Parathyroid adenoma (tissue), 2 donors: ENCODE measurements around the gene HAUS7.

Experiments used
- H2AFZ ChIP-seq: fragments of 300-600 bp; sonication (generic); one replicate; pipeline ENCODE4 v1.7.0; 2017; ENCODE audit warnings: antibody characterized with exemption, mild to moderate bottlenecking
- H3K27ac ChIP-seq: fragments of 300-600 bp; sonication (generic); one replicate; pipeline ENCODE4 v1.7.0; 2017
- H3K27me3 ChIP-seq: fragments of 300-600 bp; sonication (generic); one replicate; pipeline ENCODE4 v1.7.0; 2017; ENCODE audit warnings: low read length; ENCODE audit not compliant: control insufficient read depth, insufficient read depth
- H3K36me3 ChIP-seq: fragments of 300-600 bp; sonication (generic); one replicate; pipeline ENCODE4 v1.7.0; 2017; ENCODE audit warnings: low read length; ENCODE audit not compliant: control insufficient read depth, insufficient read depth
- H3K4me1 ChIP-seq: fragments of 300-600 bp; sonication (generic); one replicate; pipeline ENCODE4 v1.7.0; 2017; ENCODE audit warnings: control low read depth
- H3K4me2 ChIP-seq: fragments of 300-600 bp; sonication (generic); one replicate; pipeline ENCODE4 v1.7.0; 2017; ENCODE audit warnings: low read length
- H3K4me3 ChIP-seq: fragments of 300-600 bp; sonication (generic); one replicate; pipeline ENCODE4 v1.7.0; 2017; ENCODE audit warnings: low read depth, low read length
- H3K79me2 ChIP-seq: fragments of 300-600 bp; sonication (generic); one replicate; pipeline ENCODE4 v1.7.0; 2017; ENCODE audit warnings: control low read depth
- H3K9ac ChIP-seq: fragments of 300-600 bp; sonication (generic); one replicate; pipeline ENCODE4 v1.7.0; 2017; ENCODE audit warnings: mild to moderate bottlenecking
- H3K9me3 ChIP-seq: fragments of 300-600 bp; sonication (generic); one replicate; pipeline ENCODE4 v1.7.0; 2017; ENCODE audit warnings: low read length; ENCODE audit not compliant: control insufficient read depth
- TF ChIP-seq, protein P1 (sequence below): fragments of 300-600 bp; sonication (generic); IDR thresholded peaks from one replicate; pipeline ENCODE4 v1.7.0; 2017; ENCODE audit warnings: antibody characterized with exemption, mild to moderate bottlenecking
- donor health status: primary hyperparathyroidism.

HAUS7 gene

DNA sequence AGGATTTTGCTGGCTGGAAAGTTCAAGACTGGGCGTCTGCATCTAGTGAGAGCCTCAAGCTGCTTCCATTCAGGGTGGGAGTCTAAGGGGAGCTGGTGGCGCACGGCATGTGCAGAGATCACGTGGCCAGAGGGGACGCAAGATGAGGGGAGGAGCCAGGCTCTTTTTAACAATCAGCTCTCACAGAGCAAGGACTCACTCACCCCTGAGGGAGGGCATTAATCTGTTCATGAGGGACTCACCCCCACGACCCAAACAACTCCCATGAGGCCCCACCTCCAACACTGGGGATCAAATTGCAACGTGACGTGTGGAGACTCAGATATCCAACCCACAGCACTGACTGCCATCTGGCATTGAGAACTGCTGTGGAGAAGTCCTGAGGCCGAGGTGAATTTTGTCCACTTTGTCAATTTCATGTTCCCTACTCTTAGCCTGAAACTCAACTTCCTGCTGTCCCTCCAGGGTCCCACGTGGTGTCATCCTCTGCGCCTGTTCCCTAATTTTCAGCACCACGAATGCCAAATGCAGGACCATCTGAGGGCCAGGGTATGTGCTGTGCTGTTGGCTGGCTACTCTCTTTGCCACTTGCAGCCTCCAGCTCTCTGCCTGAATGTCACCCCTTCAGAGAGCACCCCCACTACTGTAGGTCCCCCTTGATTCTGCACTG, 53.5 kb downstream of the HAUS7 start:
- Histone ChIP-seq H3K9ac (no peak overlapping the region), H3K79me2 (peaks cover 2% of the 10 kb centered on the region), H3K4me2 (no peak overlapping the region), H3K27me3 (no peaks in the 10 kb centered on the region), H3K9me3 (no peaks in the 10 kb centered on the region), H3K27ac (peak overlapping the region; percentile 36), H2AFZ (peak overlapping the region; percentile 28), H3K4me1 (peaks cover 4% of the 10 kb centered on the region), H3K4me3 (no peak overlapping the region), H3K36me3 (no peaks in the 10 kb centered on the region)
- TF ChIP-seq, protein P1, sequence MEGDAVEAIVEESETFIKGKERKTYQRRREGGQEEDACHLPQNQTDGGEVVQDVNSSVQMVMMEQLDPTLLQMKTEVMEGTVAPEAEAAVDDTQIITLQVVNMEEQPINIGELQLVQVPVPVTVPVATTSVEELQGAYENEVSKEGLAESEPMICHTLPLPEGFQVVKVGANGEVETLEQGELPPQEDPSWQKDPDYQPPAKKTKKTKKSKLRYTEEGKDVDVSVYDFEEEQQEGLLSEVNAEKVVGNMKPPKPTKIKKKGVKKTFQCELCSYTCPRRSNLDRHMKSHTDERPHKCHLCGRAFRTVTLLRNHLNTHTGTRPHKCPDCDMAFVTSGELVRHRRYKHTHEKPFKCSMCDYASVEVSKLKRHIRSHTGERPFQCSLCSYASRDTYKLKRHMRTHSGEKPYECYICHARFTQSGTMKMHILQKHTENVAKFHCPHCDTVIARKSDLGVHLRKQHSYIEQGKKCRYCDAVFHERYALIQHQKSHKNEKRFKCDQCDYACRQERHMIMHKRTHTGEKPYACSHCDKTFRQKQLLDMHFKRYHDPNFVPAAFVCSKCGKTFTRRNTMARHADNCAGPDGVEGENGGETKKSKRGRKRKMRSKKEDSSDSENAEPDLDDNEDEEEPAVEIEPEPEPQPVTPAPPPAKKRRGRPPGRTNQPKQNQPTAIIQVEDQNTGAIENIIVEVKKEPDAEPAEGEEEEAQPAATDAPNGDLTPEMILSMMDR: no peak

DNA sequence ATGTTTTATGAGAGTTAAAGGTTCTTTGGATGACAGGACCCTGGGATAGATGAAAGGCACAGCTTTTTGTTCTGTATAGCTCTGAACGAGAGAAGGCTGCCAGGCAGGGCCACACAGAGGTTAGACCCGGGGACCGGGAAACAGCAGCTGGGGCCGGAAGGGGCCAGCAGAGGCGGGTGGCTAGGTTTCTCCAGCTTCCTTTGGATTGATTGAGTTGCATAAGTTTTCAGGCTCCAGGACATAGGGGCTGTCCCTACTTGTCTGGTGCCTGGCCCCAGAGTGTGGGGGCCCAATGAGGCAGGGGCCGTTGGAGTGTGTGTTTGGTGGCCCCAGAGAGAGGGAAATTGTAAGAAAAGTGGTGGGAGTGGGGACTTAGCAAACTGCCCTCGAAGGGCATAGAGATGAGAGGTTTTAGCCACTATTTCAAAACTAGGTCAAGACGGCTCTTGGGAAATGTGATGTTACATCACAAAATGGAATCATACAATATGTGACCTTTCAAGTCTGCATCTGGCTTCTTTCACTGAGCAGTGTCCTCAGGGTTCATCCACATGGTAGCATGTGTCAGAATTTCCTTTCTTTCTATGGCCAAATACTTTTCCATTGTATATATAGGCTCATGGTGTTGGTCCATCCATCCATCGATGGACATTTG, 55.4 kb downstream of the HAUS7 start:
- H2AFZ ChIP-seq: no peak overlapping the region
- no peak overlapping the region for H3K4me3 ChIP-seq
- H3K4me2 ChIP-seq: no peak overlapping the region
- H3K79me2 ChIP-seq: peaks cover 2% of the 10 kb centered on the region
- TF ChIP-seq, protein P1: no peak
- H3K9ac ChIP-seq: no peak overlapping the region
- H3K36me3 ChIP-seq: no peaks in the 10 kb centered on the region
- peaks cover 4% of the 10 kb centered on the region for H3K4me1 ChIP-seq
- H3K9me3 ChIP-seq: no peaks in the 10 kb centered on the region
- no peaks in the 10 kb centered on the region for H3K27me3 ChIP-seq
- H3K27ac ChIP-seq: no peak overlapping the region

DNA sequence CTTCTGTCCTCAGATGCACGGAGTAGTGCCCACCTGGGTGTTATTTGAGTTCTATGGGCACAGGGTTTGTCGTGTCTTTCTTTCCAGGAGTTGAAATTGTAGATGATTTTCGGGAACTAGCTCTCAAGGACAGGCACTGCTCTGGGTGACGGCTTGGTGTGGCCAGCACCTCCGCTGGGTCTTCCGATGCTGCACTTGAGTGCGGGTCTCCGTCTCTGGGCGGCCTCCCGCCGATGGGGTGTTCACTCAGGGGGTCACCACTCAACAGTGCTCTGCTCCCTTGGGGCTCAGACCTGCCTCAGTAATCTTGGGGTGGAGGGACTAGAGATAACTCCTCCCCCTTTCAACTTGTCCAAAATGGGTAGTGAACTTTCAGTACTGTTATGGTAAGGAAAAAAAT, 56.6 kb downstream of the HAUS7 start:
- H3K4me2 ChIP-seq: no peak overlapping the region
- H3K4me1 ChIP-seq: peaks cover 4% of the 10 kb centered on the region
- H3K4me3 ChIP-seq: no peak overlapping the region
- no peaks in the 10 kb centered on the region for H3K9me3 ChIP-seq
- no peak overlapping the region for H2AFZ ChIP-seq
- H3K9ac ChIP-seq: no peak overlapping the region
- no peaks in the 10 kb centered on the region for H3K27me3 ChIP-seq
- no peaks in the 10 kb centered on the region for H3K36me3 ChIP-seq
- peaks cover 2% of the 10 kb centered on the region for H3K79me2 ChIP-seq
- TF ChIP-seq, protein P1: no peak
- no peak overlapping the region for H3K27ac ChIP-seq

DNA sequence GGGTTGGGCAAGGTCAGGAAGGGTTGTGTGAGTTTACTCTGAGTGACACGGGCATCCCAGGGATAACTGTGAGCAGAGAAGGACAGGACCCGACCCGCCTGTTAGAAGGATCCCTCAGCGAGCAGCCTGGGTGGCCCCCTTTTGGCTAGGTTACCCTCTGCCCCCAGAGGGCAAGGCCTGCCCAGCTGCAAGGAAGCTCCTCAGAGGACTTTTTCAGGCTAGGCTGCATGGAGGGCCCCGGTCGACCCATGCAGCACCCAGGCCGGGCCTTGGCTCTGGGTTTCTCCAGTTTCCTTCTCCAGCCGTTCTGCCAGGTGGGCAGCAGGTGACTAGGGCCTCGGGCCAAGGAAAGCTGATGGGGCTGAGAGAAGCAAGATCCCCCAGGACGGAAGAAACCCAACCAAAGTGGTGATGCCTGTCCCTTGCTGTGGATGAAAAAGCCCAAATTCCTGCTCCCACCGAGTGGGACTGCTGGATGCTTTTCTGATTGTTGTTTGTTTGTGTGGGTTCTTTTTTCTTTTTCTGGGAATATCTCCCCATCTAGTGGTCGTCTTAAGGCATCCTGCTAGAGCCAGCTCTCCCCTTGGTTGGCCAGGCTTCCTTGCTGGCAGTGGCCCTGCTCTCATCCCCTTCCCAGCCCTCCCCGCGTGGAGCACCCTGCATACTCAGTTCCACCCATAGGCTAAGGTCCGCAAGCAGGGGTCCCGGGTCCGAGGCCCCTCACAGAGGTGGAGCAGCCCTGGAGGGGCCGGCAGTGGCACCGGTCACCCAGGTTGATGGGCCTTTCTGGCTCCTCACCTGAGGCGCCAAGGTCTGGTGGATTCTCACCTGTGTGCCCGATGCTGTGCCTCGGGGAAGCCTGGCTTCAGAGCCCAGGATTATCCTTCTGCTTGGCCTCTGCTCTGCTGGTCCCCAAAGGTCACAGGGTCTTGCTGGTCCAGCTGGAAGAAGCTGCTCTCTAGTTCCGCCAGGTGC, 57.3 kb downstream of the HAUS7 start:
- Histone ChIP-seq H3K4me1 (peaks cover 4% of the 10 kb centered on the region), H3K9me3 (no peaks in the 10 kb centered on the region), H2AFZ (no peak overlapping the region), H3K79me2 (peaks cover 2% of the 10 kb centered on the region), H3K4me2 (peak overlapping the region; percentile 76), H3K27me3 (no peaks in the 10 kb centered on the region), H3K27ac (peak overlapping the region; percentile 75), H3K4me3 (peak overlapping the region; percentile 57), H3K36me3 (no peaks in the 10 kb centered on the region), H3K9ac (no peak overlapping the region)
- TF ChIP-seq, protein P1: no peak
